HG03432 (cell line): ENCODE data around the gene THSD4.

Source experiments
- ATAC-seq: cut with Tn5 transposase; IDR thresholded peaks from one replicate; pipeline ENCODE4 v1.9.1; 2021; ENCODE audit warnings: mild to moderate bottlenecking, moderate library complexity; ENCODE audit not compliant: unreplicated experiment

THSD4 gene

DNA sequence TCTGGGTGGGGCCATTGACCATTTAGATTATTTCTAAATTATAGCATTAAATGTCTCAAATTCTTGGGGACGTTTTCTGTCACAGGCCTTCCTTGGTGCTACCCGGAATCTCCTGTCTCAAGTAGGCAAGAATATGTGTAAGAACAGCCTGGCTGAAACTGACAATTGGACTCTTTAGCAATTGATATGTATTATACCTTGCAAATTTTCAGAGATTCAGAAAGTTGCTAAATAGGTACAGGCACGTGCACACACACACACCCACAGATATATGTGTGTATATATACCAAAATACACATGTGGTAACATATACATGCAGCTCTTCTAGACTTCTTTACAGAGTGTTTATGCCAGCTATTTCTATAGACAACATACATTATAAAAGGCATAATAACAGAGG lies 481.9 kb downstream of the THSD4 start:
- no peak for ATAC-seq

DNA sequence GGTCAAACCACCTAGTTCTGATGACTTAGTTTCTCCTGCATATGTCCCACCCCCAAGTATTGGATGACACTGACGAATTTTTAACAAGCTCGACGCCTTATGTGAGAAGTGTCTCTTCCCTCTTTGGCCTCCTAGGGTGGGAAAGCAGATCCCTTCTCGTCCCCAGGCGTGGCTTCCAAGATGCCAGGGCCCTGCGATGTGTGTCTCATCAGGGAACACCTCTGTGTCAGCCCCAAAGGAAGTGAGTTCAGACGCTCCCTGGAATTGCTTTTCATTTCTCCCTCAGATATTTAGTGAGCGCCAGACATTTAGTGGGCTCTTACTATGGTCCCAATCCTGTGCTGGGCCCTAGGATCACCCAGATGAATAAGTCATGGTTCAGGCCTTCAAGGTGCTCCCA lies 482.4 kb downstream of the THSD4 start:
- ATAC-seq: no peak

DNA sequence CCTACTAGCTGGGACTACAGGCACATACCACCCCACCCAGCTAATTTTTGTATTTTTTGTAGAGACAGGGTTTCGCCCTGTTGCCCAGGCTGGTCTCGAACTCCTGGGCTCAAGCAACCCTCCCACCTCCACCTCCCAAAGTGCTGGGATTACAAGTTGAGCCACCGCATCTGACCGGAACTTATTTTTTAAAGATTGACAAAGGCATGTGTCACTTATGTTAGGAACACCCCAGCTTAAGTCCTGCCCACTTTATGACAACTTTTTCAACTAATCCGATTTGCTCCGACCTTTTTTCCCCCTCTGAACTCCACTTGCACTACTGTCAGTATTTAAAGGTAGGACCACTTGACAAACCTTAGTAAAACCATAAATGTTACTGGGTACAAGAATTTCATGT lies 483.5 kb downstream of the THSD4 start:
- ATAC-seq: no peak

DNA sequence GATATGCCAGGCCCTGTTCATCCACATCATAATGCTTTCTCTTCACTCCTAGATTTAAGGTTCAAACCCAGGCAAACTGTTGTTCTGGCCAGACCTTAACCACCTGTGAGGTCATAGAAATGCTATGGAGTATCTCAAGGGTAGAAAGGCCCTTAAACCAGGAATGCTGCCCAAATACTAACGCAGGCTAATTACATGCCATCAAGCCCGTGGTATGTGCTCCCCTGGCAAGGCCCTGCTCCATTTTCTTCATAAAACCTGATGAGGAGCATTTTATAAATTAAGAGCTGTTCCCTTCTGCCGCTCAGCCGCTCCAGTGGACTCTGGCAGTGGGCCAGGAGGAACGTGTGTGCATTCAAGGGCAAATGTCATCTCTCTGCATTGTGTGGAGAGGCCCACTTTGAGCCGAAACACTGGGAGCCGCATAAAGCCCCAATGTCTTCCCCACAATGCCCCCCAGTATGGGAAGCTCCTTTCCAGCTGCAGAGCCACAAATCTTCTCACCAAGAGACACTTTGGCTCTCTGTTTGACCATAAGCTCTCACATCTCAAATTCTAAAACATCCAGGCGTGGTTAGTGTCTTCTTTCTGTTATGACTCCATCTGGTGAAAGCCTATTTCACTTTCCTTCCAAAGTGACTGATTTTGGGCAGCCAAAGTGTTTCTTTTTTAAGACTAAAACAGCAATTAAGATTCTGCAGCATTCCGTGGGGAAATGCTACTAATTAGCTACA lies 484.3 kb downstream of the THSD4 start:
- ATAC-seq: no peak

DNA sequence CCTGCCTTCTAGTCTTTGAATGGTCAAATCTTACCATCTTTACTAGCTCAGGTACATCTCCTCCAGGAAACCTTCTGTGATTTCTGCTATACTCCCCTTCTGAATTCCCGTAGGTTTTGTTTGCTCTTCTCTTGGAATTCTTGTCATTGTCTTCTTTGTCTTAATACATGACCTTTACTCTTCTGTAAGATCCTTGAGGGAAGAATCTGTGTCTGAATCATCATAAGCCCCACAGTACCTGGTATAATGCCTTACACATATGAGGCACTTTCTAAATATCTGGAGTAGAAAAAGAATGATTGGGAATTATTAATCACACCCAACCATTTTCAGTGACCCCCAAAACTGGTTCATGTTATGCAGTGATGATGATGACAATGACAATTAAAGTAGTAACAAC lies 485.0 kb downstream of the THSD4 start:
- ATAC-seq: no peak

DNA sequence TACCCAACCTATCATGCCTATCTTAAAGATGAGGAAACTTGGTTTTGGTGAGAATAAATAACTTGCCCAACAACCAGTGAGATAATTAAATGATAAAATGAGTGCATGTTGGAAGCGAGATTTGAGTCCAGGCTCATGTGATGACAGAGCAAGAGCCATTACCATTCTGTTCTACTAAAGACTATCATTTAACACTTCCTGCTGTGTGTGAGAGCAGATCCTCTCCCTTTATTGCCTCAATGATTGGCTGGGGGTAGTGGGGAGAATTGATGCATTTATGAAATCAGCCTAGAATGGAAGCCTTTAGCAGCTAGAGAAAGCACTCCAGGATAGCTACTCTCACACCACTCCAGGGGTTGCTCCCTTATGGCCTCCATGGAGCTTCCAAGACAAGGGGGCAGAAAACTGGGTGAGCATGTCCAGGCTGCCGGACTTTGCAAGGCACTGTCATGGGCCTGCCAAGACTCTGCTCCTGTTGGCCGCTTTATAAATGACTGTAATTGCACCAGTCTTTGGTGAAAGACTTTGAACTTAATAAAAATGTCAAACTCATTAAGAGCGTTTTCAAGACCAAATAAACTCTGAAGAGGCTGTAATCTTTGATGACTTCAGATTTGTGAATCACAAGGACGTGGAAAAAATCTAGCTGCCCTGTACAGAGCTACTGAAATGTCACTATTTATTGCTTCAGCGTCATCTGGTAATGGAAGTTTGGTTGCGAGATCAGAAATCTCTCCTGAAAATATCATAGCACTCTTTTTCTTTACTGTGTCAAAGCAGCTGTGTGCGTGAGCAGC lies 486.0 kb downstream of the THSD4 start:
- no peak for ATAC-seq

DNA sequence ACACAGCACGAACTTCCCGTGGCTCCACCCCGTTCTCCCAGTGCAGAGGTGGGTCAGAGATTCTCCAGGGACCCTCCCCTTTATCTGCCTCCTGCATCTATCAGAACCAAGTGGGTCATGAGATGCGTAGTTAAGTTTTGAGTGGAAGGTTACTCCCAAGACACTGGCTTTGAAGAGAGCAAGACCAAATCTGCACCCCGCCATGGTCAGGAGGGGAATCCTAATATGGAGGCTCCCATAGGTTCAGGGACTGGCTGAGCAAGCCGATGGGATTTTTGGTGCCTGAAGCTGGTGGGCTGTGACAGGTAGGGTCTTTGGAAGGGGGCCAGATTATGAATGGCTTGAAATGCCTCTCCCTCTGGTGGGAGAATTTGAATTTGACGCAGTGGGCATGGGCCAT lies 488.1 kb downstream of the THSD4 start:
- no peak for ATAC-seq

DNA sequence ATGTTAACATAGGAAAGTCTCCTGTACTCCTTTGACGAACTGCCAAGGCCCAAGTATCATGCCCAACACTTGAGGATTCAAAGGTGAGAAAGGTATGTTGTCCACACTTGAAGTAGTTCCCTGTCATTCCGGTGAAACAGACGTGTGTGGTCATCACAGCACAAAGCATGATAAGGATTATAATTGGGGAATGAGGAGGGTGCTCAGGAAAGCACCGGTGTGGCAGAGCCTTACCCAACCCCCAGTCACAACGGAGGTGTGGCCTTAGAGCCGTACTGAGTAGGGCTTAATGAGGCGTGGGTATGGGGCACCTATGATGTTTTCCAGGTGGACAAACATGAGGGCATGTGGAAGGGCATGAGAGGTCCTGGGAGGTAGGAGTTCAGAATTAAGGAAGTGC lies 492.1 kb downstream of the THSD4 start:
- ATAC-seq: no peak

DNA sequence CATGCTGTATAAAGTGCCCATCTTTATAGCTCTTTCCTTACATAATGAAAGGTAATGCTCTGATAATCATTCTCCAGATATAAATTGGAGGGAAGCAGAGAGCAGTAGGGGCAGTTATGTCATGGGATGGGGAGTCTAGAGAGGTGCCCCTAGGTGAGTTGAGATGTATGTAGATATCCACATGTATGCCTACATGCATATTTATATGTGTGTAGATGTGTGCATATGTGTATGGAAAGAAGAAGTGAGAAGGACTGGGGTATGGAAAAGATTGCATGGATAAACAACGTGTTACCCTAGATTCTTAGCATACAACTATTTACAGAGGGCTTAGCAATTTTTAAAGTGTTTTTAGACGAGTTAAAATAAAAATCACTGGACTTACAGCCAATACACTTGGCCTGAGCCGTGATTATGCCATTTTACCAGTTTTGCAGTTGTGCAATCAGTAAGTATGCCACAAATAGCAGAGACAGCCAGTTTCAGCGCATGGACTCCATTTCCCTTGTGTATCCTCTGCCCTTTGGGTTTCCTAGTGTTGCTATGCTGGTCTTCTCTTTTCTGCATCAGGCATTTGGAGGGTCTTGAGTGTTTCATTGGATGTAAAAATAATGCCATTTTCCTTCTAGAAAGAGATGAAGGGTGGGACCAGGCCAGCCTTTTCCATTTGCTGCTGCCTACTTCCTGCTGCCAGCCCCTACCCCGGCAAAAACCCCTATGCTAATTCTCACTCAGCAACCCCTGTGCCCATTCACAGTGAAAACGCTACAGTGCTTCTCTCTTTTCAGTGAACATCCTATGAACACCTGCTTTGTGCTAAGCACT lies 495.7 kb downstream of the THSD4 start:
- no peak for ATAC-seq

DNA sequence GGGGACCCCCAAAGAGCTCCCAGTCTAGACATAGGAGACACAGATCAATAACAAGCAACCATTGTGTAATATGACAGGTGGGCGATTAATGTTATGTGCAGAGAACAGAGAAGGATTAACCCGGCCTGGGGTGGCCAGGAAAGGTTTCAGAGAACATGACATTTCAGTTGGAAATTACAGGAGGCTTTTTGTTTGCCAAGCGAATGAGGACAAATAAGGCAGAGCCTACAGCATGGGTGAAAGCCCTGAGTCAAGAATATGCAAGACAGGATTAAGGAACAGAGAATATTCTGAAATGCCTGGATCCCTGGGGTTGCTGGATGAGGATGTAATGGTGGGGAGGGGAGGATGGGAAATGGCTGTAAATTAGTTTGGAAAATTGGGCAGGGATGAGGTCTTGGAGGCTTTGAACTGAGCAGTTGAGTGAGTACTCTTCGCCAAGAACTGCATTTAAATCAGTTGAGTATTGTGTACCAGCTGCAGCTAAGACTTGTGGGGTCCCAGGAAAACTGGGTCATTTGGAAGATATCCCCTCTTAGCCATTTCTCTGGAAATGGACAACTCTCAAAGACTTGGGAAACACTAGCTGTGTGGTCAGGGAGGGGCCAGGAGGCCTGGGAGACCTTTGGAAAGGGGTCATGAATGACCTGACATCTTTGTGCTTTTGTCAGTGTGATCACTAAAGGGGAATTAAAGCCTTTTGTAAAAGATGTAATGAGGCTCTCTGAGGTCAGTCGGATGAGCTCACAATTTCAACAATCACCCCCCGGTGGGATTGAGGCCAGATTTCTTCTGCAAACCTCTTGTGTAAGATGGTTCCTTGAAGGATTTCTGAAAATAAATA lies 496.5 kb downstream of the THSD4 start:
- no peak for ATAC-seq

DNA sequence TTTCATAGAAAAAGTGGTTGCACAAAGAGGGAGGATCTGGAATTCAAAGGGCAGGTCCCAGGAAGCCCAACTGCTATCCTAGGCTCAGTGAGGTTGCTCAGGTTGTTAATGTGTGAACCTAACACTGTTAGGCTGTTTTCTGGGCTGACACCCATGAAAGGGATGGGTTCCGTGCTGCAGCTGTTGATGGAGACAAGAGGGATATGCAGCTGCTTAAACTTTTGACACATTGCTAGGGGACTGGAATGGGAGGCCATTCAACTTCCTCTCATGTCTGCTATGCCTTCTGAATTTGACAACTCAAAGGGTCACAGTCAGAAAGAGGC lies 497.1 kb downstream of the THSD4 start:
- ATAC-seq: no peak

DNA sequence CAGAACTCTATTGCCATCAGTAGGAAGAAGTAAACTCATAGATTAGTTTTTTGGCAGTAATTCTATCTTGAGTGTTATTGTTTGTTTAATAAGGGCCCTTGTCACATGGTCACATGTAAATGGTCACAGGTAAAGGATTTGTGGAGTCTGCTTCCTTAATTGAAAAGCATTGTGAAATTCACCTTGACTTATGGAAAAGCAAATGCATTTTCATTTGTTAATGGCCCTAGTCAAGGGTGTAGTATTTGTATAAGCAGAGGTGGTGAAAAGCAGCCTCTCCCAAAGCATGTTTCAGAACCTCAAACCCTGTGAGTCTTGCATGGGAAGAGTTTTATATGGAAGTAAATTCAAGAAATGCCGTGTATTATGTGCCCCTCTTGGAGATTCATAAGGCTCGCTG lies 497.6 kb downstream of the THSD4 start:
- ATAC-seq: no peak

DNA sequence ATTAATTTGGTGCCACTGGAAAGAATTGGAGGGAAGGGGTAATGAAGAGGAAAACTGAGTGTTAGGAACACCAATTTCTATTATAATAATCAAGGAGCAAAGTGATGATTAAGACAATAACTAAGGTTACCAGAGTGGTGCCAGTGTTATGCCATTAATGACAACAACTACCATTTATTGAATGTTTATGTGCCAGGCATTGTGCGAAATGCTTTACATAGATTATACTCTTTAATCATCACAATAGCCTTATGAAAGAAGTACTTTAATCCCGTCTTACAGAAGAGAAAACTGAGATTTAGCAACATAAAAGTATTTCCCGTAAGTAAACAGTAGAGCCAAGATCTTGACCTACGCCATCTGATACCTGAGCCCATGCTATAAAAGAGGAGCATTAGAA lies 507.8 kb downstream of the THSD4 start:
- ATAC-seq: no peak

DNA sequence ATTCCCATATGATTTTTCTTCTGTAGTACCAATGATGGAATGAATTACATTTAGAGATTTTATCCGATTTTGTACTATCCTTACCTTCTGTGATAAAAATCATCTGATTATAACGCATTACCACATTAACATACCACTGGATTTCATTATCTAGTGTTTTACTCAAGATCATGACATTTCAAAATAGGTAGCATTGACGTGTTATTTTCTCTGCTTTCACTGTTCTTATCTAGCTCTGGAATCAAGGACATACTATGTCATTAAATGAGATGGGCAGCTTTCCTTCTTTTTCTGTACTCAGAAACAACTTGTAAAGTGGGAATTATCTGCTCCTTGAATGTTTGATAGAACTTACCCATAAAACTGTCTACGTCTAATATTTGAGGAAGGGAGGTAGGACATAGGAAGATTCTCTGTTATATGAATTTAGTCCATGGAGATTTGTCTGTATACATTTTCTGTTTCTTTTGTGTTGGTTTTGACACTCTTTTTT lies 511.4 kb downstream of the THSD4 start:
- ATAC-seq: no peak

DNA sequence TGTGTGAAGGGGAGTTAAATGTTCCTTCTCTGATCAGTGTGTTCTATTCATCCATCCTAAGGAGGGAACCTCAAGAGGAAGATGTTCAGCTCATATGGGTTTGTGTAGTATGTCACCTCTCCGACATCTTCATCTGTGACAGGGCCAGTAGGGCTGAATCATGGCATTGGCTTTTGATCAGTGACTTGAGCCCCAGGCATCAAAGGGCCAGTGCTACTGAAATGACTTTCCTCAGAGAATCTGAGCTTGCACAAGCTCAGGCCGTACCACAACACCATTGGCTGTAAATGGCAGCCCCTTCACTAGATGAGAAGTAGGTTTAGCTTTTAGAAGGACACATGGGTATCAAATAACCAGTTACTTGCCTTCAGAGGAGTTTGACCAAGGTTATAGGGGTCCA lies 511.9 kb downstream of the THSD4 start:
- ATAC-seq: no peak

DNA sequence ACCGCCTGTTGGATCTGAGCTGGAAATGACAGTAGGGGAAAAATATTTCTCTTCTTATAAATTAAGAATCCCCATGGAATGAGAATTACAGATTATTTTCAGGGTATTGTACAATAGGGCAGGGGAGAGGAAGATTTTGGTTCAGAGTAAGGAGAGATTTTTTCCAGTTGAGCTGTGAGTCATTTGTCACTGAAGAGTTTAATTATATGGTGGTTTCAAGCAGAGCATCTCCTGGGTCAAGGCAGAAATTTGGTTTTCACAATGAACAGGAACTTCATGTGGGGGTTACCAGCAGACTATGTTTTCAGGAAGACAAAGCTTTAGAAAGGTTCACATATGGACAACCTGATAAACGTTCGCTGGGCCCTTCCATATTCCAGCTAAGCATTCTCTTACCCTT lies 512.3 kb downstream of the THSD4 start:
- no peak for ATAC-seq

DNA sequence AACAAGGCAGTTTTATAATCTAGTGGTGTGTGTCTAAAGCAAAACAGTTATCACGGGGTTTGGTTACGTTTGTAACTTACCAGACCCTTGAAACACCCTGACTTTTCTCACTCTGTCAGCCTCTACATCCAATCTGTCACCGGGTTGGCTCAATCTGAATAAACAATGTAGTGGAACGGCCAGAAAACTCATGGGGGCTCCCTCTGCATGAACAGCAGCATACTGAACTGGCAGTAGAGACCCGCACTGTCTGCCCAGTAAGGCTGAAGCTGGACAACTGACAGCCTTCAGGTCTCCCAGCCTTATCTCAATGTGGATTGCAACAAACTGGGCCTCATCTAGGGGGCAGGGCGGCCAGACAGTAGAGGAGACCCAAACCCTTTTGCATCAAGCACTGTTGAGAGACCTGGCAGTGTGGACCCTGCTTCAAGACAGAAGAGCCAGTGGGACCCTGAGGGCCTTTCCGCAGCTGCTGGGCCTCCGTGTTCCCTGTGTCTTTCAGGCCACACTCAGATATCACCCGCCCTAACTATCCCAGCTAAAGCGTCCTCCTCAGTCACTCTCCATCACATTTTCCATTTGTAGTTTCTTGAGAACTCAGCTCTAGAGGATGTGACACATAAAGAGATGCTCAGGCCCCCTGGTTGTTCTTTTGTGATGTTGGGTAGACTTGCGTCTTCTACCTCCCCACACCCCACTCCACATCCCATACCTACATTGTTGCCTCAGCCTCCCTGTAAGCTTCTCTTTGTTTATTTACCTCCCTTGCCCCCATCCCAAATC lies 513.9 kb downstream of the THSD4 start:
- ATAC-seq: no peak

DNA sequence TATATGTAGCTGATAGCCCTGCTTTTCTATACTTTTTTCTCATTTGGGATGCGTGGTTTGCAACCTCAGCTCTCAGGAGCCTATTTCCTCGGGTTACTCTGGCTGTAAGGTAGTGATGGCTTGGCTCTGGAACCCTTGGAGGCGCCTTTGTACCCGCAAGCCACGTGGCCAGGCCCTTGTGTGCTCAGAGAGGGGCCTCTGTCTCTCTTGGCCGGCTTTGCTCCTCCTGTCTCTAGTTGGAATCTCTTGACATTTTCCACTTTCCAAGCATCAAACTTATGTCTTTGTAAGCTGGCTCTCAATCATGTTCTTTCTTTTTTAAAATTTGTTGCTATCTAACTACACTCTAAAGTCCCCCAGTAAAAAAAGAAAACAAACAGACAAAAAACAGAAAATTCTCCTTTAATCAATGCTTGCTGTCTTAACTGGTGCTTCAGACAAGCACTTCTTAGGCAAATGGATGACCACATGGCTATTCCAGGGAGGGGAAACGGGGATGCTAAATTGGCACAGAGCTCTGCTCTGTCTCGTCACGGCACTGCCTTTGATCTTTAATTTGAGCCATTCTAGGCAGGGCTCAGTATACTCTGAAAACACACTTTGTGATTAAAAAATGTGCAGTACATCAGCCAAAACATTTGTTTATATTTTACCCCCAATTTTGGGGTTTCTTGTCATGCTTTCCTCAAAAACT lies 514.7 kb downstream of the THSD4 start:
- ATAC-seq: no peak

DNA sequence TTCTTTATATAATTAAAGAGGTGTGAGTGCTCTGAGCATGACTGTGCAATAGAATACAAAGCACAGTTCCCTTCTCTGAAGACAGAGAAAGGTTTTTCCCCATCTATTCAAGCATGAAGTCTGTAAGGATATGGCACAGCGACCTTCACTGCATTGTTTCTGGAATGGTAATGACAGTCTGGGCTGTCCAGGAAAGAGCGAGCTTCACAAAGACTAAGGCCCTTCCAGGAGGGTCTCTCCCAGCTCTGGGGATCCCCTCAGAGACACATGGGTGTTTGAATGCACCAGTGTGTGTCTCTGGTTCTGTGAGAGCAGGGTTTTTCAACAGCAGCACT lies 515.2 kb downstream of the THSD4 start:
- ATAC-seq: no peak
